Liver (tissue), 3 donors: ENCODE measurements around the gene OR51B4.

Experiments
- EGR1 ChIP-seq, 2 donors: IDR thresholded peaks; 2 replicates each; pipeline ENCODE4 v1.6.1; 2016 to 2018; ENCODE audit warnings: antibody characterized with exemption in 2 of 2, low read depth in 2 of 2
- FOXA1 ChIP-seq: IDR thresholded peaks from 2 replicates; pipeline ENCODE4 v1.6.1; 2016; ENCODE audit warnings: antibody characterized with exemption
- FOXA2 ChIP-seq: IDR thresholded peaks from 2 replicates; pipeline ENCODE4 v1.6.1; 2016; ENCODE audit warnings: antibody characterized with exemption
- JUND ChIP-seq, 2 donors: IDR thresholded peaks; 2 replicates each; pipeline ENCODE4 v1.6.1; 2016; ENCODE audit warnings: antibody characterized with exemption in 2 of 2
- RAD21 ChIP-seq, 2 donors: IDR thresholded peaks; 2 replicates each; pipeline ENCODE4 v1.6.1; 2016; ENCODE audit warnings: antibody characterized with exemption in 2 of 2, mild to moderate bottlenecking in 2 of 2
- SP1 ChIP-seq: IDR thresholded peaks from 2 replicates; pipeline ENCODE4 v1.6.1; 2018; ENCODE audit warnings: antibody characterized with exemption, mild to moderate bottlenecking
- TAF1 ChIP-seq: conservative IDR thresholded peaks from 2 replicates; pipeline ENCODE4 v1.6.1; 2016; ENCODE audit warnings: antibody characterized with exemption, mild to moderate bottlenecking
- YY1 ChIP-seq: IDR thresholded peaks from 2 replicates; pipeline ENCODE4 v1.6.1; 2016; ENCODE audit warnings: antibody characterized with exemption, mild to moderate bottlenecking
- TF ChIP-seq, protein P1 (sequence below): IDR thresholded peaks from 2 replicates; pipeline ENCODE4 v1.6.1; 2016; ENCODE audit warnings: antibody characterized with exemption
- TF ChIP-seq, protein P2 (sequence below): fragments of 150-350 bp; IDR thresholded peaks from 2 replicates; pipeline ENCODE4 v1.5.1; 2017; ENCODE audit warnings: improper control_type of control experiment, low read depth, low read length; ENCODE audit not compliant: missing input control
- TF ChIP-seq, protein P3 (sequence below): IDR thresholded peaks from 2 replicates; pipeline ENCODE4 v1.6.1; 2016; ENCODE audit warnings: antibody characterized with exemption, mild to moderate bottlenecking
- TF ChIP-seq, protein P4 (sequence below): IDR thresholded peaks from 2 replicates; pipeline ENCODE4 v1.6.1; 2016; ENCODE audit warnings: antibody characterized with exemption
- donor health status: healthy.
- donor health status: healthy.

DNA sequence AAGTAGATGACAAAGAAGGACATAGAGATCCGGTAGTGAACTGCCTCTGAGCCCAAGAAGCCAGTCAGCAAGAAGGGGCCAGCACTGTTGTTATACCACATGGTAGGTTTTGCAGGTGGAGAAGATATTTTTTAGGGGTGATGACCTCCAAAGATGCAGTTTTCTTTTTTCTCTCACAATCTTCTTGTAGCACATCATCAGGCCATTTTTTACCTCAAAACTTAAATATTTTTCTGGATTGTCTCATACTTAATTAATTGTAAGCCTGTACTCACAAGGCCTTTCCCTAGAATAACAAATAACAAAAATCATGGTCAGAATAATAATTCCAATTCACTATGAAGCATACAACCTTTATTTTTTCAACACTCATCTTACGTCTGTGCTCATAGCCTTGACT, at the start of gene OR51B4:
- no peak for TF ChIP-seq RAD21 (IDR thresholded peaks at IDR 0.05)
- TF ChIP-seq, protein P1, sequence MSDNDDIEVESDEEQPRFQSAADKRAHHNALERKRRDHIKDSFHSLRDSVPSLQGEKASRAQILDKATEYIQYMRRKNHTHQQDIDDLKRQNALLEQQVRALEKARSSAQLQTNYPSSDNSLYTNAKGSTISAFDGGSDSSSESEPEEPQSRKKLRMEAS = no peak
- TF ChIP-seq, protein P2, sequence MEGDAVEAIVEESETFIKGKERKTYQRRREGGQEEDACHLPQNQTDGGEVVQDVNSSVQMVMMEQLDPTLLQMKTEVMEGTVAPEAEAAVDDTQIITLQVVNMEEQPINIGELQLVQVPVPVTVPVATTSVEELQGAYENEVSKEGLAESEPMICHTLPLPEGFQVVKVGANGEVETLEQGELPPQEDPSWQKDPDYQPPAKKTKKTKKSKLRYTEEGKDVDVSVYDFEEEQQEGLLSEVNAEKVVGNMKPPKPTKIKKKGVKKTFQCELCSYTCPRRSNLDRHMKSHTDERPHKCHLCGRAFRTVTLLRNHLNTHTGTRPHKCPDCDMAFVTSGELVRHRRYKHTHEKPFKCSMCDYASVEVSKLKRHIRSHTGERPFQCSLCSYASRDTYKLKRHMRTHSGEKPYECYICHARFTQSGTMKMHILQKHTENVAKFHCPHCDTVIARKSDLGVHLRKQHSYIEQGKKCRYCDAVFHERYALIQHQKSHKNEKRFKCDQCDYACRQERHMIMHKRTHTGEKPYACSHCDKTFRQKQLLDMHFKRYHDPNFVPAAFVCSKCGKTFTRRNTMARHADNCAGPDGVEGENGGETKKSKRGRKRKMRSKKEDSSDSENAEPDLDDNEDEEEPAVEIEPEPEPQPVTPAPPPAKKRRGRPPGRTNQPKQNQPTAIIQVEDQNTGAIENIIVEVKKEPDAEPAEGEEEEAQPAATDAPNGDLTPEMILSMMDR = no peak
- no peak for TF ChIP-seq TAF1
- no peak for TF ChIP-seq SP1
- TF ChIP-seq, protein P3, sequence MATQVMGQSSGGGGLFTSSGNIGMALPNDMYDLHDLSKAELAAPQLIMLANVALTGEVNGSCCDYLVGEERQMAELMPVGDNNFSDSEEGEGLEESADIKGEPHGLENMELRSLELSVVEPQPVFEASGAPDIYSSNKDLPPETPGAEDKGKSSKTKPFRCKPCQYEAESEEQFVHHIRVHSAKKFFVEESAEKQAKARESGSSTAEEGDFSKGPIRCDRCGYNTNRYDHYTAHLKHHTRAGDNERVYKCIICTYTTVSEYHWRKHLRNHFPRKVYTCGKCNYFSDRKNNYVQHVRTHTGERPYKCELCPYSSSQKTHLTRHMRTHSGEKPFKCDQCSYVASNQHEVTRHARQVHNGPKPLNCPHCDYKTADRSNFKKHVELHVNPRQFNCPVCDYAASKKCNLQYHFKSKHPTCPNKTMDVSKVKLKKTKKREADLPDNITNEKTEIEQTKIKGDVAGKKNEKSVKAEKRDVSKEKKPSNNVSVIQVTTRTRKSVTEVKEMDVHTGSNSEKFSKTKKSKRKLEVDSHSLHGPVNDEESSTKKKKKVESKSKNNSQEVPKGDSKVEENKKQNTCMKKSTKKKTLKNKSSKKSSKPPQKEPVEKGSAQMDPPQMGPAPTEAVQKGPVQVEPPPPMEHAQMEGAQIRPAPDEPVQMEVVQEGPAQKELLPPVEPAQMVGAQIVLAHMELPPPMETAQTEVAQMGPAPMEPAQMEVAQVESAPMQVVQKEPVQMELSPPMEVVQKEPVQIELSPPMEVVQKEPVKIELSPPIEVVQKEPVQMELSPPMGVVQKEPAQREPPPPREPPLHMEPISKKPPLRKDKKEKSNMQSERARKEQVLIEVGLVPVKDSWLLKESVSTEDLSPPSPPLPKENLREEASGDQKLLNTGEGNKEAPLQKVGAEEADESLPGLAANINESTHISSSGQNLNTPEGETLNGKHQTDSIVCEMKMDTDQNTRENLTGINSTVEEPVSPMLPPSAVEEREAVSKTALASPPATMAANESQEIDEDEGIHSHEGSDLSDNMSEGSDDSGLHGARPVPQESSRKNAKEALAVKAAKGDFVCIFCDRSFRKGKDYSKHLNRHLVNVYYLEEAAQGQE = no peak
- TF ChIP-seq FOXA2 = no peak
- TF ChIP-seq, protein P4, sequence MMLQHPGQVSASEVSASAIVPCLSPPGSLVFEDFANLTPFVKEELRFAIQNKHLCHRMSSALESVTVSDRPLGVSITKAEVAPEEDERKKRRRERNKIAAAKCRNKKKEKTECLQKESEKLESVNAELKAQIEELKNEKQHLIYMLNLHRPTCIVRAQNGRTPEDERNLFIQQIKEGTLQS = no peak
- no peak for TF ChIP-seq YY1
- TF ChIP-seq EGR1 (IDR thresholded peaks at IDR 0.05; ENCODE audit: low read depth in 2 of 2) = no peak
- TF ChIP-seq JUND (IDR thresholded peaks at IDR 0.05) = no peak
- TF ChIP-seq FOXA1 = no peak
